K562 (cell line): ENCODE data around the gene TGFBR3L. TPM values are rescaled to one million over a fixed set of nuclear protein-coding genes. Genes with fewer than 3 reads are reported as not detected.

ENCODE experiments used
- AFF1 ChIP-seq, 2 experiments: fragments of 450-650 bp; IDR thresholded peaks; 2 replicates each; pipeline ENCODE4 v1.6.1; 2018; ENCODE audit warnings: mild to moderate bottlenecking in 2 of 2, low read depth in 1 of 2; ENCODE audit not compliant: partially characterized antibody in 2 of 2
- BMI1 ChIP-seq: fragments of 150-350 bp; IDR thresholded peaks from 2 replicates; pipeline ENCODE4 v1.6.1; 2014; ENCODE audit warnings: low read length
- CXXC5 ChIP-seq: fragments of 250-450 bp; sonication (Bioruptor Pico); IDR thresholded peaks from 2 replicates; pipeline ENCODE4 v1.8.0; 2022; ENCODE audit warnings: inconsistent platforms, mild to moderate bottlenecking, moderate library complexity
- ETS2 ChIP-seq: IDR thresholded peaks from 2 replicates; pipeline ENCODE4 v1.6.1; 2016; ENCODE audit warnings: borderline replicate concordance, missing genetic modification characterization, mild to moderate bottlenecking, moderate library complexity, missing compliant biosample characterization; ENCODE audit not compliant: poor library complexity, severe bottlenecking
- FOXK2 ChIP-seq, 2 experiments: fragments of 450-650 bp; IDR thresholded peaks in 1 of 2; conservative IDR thresholded peaks in 1 of 2; 2 replicates each; pipeline ENCODE4 v1.6.1; 2016; ENCODE audit warnings: low read depth in 2 of 2, mild to moderate bottlenecking in 1 of 2
- GMEB1 ChIP-seq: fragments of 250-450 bp; sonication (Bioruptor Pico); IDR thresholded peaks from 2 replicates; pipeline ENCODE4 v1.4.0; 2020; ENCODE audit warnings: mild to moderate bottlenecking
- HDAC8 ChIP-seq: fragments of 450-650 bp; IDR thresholded peaks from 2 replicates; pipeline ENCODE4 v1.6.1; 2016; ENCODE audit warnings: mild to moderate bottlenecking, missing genetic modification characterization, moderate library complexity, missing compliant biosample characterization
- MEIS2 ChIP-seq: fragments of 450-650 bp; IDR thresholded peaks from 2 replicates; pipeline ENCODE4 v1.6.1; 2014; ENCODE audit warnings: mild to moderate bottlenecking; ENCODE audit not compliant: partially characterized antibody
- MYNN ChIP-seq, 2 experiments: sonication (generic); formaldehyde crosslinking in 1 of 2; IDR thresholded peaks; 2 replicates each; pipeline versions ENCODE4 v1.5.0 to v1.6.1; 2016 to 2020; ENCODE audit warnings: antibody characterized with exemption in 1 of 2, missing genetic modification reagents in 1 of 2
- SLC30A9 ChIP-seq: fragments of 250-450 bp; sonication (Bioruptor Pico); IDR thresholded peaks from 2 replicates; pipeline ENCODE4 v1.8.0; 2022; ENCODE audit warnings: mild to moderate bottlenecking, moderate library complexity
- SMAD1 ChIP-seq: fragments of 150-350 bp; IDR thresholded peaks from 2 replicates; pipeline ENCODE4 v1.6.1; 2014; ENCODE audit warnings: low read length, low read depth; ENCODE audit not compliant: partially characterized antibody
- TEAD1 ChIP-seq, 2 experiments: fragments of 450-650 bp in 1 of 2; sonication (generic) in 1 of 2; formaldehyde crosslinking; IDR thresholded peaks; 2 replicates each; pipeline versions ENCODE4 v1.4.0 to v1.8.0; 2020 to 2022; ENCODE audit warnings: mild to moderate bottlenecking in 2 of 2, missing genetic modification reagents in 1 of 2
- XRCC3 ChIP-seq: fragments of 450-650 bp; IDR thresholded peaks from 2 replicates; pipeline ENCODE4 v1.6.1; 2017; ENCODE audit warnings: mild to moderate bottlenecking, moderate library complexity
- ZBTB17 ChIP-seq: fragments of 450-650 bp; formaldehyde crosslinking; IDR thresholded peaks from 2 replicates; pipeline ENCODE4 v1.4.0; 2020; ENCODE audit warnings: mild to moderate bottlenecking
- ZFP36 ChIP-seq: fragments of 150-350 bp; IDR thresholded peaks from 2 replicates; pipeline ENCODE4 v1.6.1; 2018; ENCODE audit warnings: low read length, low read depth; ENCODE audit not compliant: partially characterized antibody
- ZNF764 ChIP-seq: fragments of 250-450 bp; sonication (Bioruptor Pico); IDR thresholded peaks from 2 replicates; pipeline ENCODE4 v1.4.0; 2020; ENCODE audit warnings: low read depth, mild to moderate bottlenecking, moderate library complexity
- polyA plus RNA-seq, 8 experiments: library from polyadenylated mRNA; depleted of rRNA in 4 of 8; stranded (reverse) in 5 of 8; unstranded in 3 of 8; fragments of >200 nt; fragmentation: Nextera tagmentation in 2 of 8; fragmentation: Illumina TruSeq in 1 of 8; extraction: Ambion mirVana in 2 of 8; extraction: Trizol in 1 of 8; gene quantifications; 2 replicates each; pipeline versions ENCODE4 v1.2.1 to v1.2.3, GENCODE V29; 2011 to 2014; ENCODE audit warnings: inconsistent platforms in 1 of 8, missing spikeins in 1 of 8
- total RNA-seq, 7 experiments: library from RNA; depleted of rRNA in 6 of 7; stranded (reverse); fragments of >200 nt in 6 of 7; fragmentation: Illumina TruSeq in 2 of 7; extraction: Trizol in 2 of 7; gene quantifications; 2 replicates each; pipeline versions ENCODE4 v1.2.1 to v1.2.3, GENCODE V29; 2011 to 2021; ENCODE audit warnings: low replicate concordance in 1 of 7
- TF ChIP-seq, protein P1 (sequence below): fragments of 450-650 bp; IDR thresholded peaks from 2 replicates; pipeline ENCODE4 v1.6.1; 2016
- TF ChIP-seq, protein P2 (sequence below): fragments of 450-650 bp; IDR thresholded peaks from 2 replicates; pipeline ENCODE4 v1.6.1; 2016; ENCODE audit warnings: mild to moderate bottlenecking

Gene TGFBR3L
- total and polyA plus RNA-seq, 9 of the 15 experiments (the other 6 are each of a cell fraction or from before 2014, with no cell fraction given) = not detected

- TF ChIP-seq GMEB1 (CRISPR knock-in tag) (peak; percentile 50), BMI1 (no peak), SLC30A9 (CRISPR knock-in tag) (no peak), AFF1 (IDR thresholded peaks at IDR 0.05; ENCODE audit: low read depth in 1 of 2, partially characterized antibody in 2 of 2) (peak in 1 of 2 experiments; percentile 27), ZFP36 (no peak), ETS2 (tag) (no peak), CXXC5 (CRISPR knock-in tag) (peak; percentile 87), ZBTB17 (0 out of 2 replicates have a peak, but pooled peaks have one; percentile 29), FOXK2 (conservative IDR thresholded peaks at IDR 0.05 in 1 of 2, IDR thresholded peaks at IDR 0.05 in 1 of 2; ENCODE audit: low read depth in 2 of 2) (peak; percentile 70 to 73), HDAC8 (no peak), MEIS2 (no peak), TEAD1 (CRISPR knock-in tag; IDR thresholded peaks at IDR 0.05) (peak in 1 of 2 experiments; percentile 61; a peak in 1 of 4 replicates), SMAD1 (peak; percentile 27), XRCC3 (no peak), MYNN (IDR thresholded peaks at IDR 0.05) (no peak), MYNN (CRISPR knock-in tag; IDR thresholded peaks at IDR 0.05) (no peak), ZNF764 (CRISPR knock-in tag) (no peak)
- TF ChIP-seq, protein P1, sequence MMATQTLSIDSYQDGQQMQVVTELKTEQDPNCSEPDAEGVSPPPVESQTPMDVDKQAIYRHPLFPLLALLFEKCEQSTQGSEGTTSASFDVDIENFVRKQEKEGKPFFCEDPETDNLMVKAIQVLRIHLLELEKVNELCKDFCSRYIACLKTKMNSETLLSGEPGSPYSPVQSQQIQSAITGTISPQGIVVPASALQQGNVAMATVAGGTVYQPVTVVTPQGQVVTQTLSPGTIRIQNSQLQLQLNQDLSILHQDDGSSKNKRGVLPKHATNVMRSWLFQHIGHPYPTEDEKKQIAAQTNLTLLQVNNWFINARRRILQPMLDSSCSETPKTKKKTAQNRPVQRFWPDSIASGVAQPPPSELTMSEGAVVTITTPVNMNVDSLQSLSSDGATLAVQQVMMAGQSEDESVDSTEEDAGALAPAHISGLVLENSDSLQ = peak; percentile 97
- TF ChIP-seq, protein P2, sequence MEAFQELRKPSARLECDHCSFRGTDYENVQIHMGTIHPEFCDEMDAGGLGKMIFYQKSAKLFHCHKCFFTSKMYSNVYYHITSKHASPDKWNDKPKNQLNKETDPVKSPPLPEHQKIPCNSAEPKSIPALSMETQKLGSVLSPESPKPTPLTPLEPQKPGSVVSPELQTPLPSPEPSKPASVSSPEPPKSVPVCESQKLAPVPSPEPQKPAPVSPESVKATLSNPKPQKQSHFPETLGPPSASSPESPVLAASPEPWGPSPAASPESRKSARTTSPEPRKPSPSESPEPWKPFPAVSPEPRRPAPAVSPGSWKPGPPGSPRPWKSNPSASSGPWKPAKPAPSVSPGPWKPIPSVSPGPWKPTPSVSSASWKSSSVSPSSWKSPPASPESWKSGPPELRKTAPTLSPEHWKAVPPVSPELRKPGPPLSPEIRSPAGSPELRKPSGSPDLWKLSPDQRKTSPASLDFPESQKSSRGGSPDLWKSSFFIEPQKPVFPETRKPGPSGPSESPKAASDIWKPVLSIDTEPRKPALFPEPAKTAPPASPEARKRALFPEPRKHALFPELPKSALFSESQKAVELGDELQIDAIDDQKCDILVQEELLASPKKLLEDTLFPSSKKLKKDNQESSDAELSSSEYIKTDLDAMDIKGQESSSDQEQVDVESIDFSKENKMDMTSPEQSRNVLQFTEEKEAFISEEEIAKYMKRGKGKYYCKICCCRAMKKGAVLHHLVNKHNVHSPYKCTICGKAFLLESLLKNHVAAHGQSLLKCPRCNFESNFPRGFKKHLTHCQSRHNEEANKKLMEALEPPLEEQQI = no peak
These were observed 29.0 kb downstream of the TGFBR3L start, which contains the start of gene TIMM44 (continued) for GRCh38 chr19:7943444-7944176.
